ENCODE results near the gene TMEM250.

- TF ChIP-seq CTCF (conservative IDR thresholded peaks at IDR 0.05 in 1 of 2, IDR thresholded peaks at IDR 0.05 in 1 of 2; ENCODE audit: extremely low read depth in 1 of 2, insufficient read depth in 1 of 2, low read depth in 1 of 2, low read length in 2 of 2) (no peak), EZH2 (IDR thresholded peaks at IDR 0.05; ENCODE audit: borderline replicate concordance, low read length) (no peak)
Observed at GRCh38 chr9:136142859-136143214, 24.2 kb upstream of the TMEM250 start.
